GM19328 (cell line): Measurements from ENCODE around the gene MISP3.

Experiments
- ATAC-seq: cut with Tn5 transposase; IDR thresholded peaks from one replicate; pipeline ENCODE4 v1.9.1; 2021; ENCODE audit warnings: mild to moderate bottlenecking, moderate library complexity; ENCODE audit not compliant: unreplicated experiment

Gene MISP3

GRCh38 chr19:14053032-14053431 lies 19.6 kb upstream of the MISP3 start:
- ATAC-seq = no peak

DNA sequence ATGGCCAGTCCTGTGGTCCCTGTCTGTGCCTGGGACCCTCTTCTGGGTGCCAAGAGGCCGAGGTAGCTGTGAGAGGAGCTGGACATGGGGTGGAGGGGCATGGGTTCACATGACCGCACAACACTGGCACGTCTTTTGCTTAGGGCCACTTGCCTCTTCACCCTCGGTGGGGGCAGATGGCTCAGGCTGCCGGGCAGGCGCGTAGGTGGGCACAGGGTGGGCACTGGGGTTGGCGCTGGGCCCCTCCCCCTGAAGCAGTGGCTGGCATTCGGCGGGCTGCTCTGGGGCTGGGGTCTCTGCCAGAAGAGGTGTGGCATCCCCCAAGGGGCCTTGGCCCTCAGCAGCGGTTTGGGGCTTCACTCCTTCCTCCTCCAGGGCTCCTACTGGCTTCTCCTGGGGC lies 19.1 kb upstream of the MISP3 start:
- ATAC-seq = no peak

DNA sequence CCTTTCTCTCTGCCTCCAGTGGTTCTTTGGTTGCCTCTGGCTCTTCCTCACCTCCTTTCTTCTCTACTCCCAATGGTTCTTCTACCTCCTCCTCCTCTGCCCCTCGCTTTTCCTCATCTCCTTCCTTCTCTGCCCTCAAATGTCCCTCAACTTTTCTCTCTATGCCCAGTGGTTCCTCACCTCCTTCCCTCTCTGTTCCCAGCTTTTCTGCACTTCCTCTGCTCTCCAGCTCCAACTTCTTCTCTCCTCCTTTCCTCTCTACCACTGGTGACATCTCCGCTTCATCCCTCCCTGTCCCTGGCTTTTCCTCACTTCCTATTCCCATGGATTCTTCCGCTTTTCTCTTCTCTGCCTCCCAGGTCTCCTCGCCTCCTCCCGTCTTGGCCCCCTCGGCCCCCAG lies 18.5 kb upstream of the MISP3 start:
- no peak for ATAC-seq

DNA sequence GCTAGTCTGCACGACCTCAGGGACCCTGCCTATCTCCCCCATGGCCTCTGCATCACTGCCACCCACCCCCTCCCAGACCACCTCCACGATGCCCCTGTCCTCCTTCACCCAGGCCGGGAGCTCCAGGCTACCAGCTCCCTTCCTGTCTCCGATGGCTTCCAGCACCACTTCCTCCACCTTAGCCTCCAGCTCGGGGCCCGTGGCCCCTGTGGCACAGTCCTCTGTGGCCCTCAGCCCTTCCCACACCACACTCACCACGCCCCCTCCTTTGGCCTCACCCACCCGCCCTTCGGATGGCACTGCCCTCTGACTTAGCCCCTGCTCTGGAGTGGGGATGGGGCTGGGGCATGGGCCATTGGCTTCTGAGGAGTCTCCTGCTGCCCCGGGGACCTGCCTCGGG lies 17.9 kb upstream of the MISP3 start:
- ATAC-seq = no peak

GRCh38 chr19:14055396-14055795 lies 17.2 kb upstream of the MISP3 start:
- ATAC-seq = no peak

- ATAC-seq = no peak
Observed at GRCh38 chr19:14056069-14056666, 16.4 kb upstream of the MISP3 start.

DNA sequence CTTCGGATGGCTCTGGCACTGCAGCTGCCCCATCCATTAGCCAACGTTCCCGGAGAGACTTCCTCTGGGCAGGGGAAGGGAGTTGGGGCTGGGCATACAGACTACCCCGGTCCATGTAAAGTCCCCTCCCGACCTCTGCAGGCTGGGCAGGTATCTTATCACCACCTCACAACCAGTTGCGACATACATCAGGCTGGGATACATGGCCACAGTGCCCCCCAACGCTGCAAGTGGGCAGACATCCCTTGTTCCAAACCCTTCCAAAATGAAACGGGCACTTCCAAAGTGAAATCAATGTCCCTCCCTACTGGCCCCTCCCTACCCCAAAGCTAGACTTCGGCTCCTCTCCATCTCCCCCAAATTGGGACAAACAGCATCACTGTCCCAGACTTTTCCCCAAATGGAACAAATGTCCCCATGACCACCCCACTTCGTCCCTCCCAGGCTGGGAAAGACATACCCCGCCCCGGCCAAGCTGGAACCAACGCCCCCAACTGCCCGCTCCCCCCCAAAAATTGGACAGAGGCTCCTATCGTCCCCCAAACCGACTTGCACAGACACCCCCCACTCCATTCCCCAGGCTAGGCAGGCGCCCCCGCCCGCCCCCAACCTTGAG lies 15.7 kb upstream of the MISP3 start:
- no peak for ATAC-seq

DNA sequence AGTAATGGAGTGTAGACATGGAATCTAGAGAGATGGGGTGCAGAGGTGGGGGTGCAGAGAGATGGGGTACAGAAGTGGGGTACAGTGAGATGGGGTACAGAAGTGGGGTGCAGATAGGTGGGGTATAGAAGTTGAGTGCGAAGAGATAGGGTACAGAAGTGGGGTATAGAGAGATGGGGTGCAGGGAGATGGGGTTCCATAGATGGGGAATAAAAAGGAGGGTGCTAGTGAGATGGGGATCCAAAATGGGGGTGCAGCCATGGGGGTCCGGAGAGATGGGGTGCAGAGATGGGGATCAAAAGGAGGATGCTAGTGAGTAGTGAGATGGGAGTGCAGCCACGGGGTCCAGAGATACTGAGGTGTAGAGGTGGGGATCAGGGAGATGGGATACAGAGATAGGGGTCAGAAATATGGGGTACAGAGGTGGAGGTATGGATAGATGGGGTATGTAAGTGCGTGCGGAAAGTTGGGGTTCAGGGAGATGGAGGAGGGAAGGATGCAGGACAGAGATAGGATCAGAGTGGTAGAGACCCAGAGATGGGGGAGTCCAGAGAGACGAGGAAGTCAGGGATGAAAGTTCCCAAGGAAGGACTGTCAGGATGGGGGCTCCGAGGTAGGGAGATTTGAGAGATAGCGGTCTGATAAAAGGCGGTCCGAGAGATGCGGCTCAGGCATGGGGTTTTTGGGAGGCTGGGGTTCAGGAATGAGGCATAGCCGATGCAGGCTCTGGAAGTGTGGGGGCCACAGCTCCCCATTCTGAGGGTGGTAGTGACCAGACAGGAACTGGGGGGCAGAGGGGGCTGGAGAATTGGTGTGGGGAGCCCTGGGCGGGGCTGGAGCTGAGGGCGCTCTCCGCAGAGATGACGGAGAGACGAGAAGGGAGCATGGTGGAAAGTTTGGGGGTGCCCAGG lies 14.1 kb upstream of the MISP3 start:
- ATAC-seq = no peak

- ATAC-seq = no peak
Observed at GRCh38 chr19:14059093-14059480, 13.5 kb upstream of the MISP3 start.

DNA sequence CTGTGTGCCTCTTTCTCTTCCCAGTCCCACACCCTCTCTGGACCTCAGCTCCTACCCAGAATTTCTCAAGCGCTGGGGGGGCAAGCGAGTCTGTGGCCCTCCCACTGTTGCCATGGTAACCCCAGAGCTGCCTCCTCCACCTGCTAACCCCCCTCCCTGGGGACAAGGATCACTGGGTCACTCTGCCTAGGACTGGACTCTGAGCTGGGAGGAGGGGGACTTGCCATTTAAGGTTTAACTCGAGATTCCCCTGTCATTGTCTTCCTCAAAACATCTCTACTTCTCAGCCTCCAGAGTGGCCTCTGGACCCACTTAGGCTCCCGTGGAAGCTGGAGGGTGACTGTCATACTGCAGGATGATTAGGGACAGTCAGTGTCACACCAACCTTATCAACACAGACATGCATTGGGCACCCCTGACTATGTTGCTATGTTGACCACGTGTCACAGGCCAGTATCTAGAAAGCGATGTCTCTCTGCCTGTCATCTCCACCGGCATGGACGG lies 12.9 kb upstream of the MISP3 start:
- no peak for ATAC-seq

GRCh38 chr19:14061081-14061749 lies 11.4 kb upstream of the MISP3 start:
- ATAC-seq = no peak

- ATAC-seq = no peak
Observed at GRCh38 chr19:14061751-14062557, 10.6 kb upstream of the MISP3 start, which contains the start of gene PALM3. TSS of gene PALM3 (minus strand) at chr19:14062076. CDS start at chr19:14061980, 96 bp downstream.

DNA sequence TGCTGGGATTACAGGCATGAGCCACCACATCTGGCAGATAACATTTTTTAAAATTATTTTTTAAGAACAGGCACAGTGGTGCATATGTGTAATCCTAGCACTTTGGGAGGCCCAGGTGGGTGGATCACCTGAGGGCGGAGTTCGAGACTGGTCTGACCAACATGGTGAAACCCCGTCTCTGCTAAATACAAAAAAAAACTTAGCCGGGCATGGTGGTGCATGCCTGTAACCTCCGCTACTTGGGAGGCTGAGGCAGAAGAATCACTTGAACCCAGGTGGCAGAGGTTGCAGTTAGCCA lies 10.1 kb upstream of the MISP3 start:
- no peak for ATAC-seq

DNA sequence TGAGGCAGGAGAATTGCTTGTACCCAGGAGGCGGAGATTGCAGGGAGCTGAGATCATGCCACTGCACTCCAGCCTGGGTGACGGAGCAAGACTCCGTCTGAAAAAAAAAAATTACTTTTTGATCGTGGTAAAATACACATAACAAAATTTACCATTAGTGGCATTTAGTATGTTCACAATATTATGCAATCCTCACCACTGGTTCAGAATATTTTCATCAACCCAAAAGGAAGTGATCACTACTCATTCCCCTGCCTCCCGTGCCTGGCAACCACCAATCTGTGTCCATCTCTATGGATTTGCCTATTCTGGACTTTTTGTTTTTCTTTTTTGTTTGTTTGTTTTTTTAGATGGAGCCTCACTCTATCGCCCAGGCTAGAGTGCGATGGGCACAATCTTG lies 9.5 kb upstream of the MISP3 start:
- no peak for ATAC-seq

DNA sequence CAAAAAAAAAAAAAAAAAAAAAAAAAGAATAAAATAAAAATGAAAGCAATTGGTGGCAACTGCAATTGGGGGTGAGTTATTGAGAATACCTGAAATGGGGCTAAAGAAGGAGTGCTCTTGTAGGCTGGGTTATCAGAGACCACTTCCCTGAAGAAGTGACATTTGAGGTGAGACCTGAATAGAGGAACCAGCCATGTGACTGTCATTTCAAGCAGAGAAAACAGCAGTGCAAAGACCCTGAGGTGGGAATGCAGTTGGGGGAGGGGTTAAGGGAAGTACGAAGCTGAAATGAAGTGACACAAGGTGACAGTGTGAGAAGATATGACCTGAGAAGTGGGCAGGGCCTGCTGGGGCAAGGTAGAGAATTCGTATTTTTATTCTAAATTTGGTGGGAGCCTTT lies 6.5 kb upstream of the MISP3 start:
- ATAC-seq = no peak

DNA sequence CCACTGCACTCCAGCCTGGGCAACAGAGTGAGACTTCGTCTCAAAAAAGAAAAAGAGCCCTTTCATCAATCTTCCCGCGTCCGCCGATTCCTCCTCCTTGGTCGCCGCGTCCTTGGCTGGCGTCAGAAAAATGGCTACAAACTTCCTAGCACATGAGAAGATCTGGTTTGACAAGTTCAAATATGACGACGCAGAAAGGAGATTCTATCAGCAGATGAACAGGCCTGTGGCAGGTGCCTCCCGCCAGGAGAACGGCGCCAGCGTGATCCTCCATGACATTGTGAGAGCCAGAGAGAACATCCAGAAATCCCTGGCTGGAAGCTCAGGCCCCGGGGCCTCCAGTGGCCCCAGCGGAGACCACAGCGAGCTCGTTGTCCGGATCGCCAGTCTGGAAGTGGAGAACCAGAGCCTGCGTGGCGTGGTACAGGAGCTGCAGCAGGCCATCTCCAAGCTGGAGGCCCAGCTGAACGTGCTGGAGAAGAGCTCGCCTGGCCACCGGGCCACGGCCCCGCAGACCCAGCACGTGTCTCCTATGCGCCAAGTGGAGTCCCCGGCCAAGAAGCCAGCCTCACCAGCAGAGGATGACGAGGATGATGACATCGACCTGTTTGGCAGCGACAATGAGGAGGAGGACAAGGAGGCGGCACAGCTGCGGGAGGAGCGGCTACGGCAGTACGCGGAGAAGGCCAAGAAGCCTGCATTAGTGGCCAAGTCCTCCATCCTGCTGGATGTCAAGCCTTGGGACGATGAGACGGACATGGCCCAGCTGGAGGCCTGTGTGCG lies 2.1 kb upstream of the MISP3 start:
- no peak for ATAC-seq

DNA sequence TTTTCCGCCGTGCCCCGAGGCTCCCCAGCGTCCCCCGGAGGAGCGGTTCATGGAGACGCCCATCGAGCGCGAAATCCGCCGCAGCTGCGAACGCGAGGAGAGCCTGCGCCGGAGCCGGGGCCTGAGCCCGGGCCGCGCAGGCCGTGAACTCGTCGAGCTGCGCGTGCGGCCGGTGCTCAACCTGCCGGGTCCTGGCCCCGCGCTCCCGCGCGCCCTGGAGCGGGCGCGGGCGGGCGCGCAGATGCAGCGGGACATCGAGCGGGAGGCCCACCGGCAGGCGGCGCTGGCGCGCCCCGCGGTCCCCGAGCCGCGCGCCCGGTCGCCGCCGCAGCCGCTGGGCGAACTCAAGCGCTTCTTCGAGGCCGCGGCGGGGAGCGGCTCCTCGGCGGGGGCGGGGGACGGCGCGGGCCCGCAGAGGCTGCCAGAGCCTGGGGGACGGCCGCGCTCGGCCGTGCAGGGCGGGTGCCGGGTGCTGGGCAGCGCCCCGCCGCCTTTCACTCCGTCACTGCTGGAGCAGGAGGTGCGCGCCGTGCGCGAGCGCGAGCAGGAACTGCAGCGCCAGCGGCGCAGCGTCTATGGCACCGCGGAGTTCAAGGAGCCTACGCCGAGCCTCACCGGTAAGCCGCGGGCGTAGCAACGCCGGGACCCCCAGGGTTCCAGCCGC lies 807 bp downstream of the MISP3 start:
- ATAC-seq = peak; percentile 47

DNA sequence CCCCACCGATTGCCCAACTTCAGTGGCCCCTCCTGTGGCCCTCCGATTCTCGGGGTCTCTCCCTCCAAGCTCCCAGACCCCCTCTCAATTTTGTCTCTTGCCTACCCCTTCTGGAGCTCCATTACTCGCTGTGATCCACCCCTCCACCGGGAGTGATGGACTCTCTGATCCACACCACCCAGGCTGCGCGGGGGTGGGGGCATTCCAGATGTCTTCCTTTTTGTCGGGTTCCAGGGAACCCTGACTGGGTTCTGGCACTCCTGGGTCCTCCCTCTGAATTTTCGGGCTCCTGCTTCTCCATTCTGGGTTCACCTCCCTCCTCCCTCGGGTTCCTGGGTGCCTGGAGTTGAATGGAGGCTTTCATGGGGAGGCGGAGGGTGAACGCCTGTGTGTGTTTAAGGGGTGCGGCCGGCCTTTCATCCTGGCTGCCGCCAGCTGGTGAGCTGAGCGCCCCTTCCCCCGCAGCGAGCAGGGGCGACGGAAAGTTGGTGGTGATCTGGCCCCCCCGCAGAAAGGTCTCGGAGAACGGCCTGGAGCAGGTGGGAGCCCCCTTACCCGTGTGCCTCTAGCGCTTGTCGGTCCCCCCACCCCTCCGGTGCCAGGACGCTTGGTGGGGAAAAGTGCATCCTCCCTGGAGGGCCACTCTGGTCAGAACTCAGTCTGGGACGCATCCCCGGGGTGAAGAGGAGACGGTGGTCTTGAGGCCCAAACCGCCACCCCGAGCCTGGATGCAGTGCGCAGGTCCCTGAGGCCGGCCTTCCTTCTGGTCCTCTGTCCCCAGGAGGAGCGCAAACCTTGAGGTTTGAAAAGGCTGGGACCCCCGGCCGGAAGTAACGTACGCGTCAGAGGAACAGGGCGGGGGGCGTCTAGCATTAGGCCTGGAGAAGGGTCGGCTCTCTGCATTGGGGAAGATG lies 1.6 kb downstream of the MISP3 start:
- ATAC-seq = no peak
